GM12872 (cell line): ENCODE data around the gene WDR48.

Source experiments
- TF ChIP-seq, protein P1 (sequence below): IDR thresholded peaks from 3 replicates; pipeline ENCODE4 v1.5.1; 2011; ENCODE audit warnings: low read depth, mild to moderate bottlenecking, low read length, moderate library complexity; ENCODE audit not compliant: insufficient read depth

WDR48 gene

DNA sequence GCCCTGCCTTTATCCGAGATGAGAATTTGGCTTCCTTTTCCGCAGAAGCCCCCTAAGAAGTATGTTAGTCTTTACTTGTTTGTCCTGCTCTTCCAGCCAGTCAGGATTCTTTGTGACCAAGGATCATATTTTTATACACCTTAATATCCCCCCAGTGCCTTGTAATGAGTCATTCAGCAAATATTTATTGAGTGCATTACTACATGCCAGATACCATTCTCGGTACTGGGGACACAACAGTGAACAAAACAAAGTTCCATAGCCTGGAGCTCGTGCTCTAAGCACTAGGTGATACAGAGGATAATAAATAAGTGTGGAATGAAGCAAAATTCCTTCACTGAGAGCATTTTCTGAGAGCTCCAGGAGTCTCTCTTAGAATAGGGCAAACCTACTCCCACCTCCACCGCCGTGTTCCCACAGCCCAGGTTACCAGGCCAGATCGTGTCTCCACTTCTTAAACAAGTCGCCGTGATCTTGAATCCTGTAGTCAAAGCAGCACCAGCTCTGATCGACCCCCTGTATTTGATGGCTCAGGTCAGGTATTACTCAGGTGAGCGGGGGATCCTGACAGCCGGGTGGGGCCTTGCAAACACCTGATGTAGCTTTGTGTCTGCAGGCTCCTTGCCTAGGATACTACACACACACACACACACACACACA is 74.2 kb downstream of the WDR48 start:
- TF ChIP-seq, protein P1, sequence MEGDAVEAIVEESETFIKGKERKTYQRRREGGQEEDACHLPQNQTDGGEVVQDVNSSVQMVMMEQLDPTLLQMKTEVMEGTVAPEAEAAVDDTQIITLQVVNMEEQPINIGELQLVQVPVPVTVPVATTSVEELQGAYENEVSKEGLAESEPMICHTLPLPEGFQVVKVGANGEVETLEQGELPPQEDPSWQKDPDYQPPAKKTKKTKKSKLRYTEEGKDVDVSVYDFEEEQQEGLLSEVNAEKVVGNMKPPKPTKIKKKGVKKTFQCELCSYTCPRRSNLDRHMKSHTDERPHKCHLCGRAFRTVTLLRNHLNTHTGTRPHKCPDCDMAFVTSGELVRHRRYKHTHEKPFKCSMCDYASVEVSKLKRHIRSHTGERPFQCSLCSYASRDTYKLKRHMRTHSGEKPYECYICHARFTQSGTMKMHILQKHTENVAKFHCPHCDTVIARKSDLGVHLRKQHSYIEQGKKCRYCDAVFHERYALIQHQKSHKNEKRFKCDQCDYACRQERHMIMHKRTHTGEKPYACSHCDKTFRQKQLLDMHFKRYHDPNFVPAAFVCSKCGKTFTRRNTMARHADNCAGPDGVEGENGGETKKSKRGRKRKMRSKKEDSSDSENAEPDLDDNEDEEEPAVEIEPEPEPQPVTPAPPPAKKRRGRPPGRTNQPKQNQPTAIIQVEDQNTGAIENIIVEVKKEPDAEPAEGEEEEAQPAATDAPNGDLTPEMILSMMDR, result no peak

- TF ChIP-seq, protein P1, result peak; percentile 56; the same call in 2 of the 3 replicates
Observed at GRCh38 chr3:39126532-39127071, 74.8 kb downstream of the WDR48 start.

DNA sequence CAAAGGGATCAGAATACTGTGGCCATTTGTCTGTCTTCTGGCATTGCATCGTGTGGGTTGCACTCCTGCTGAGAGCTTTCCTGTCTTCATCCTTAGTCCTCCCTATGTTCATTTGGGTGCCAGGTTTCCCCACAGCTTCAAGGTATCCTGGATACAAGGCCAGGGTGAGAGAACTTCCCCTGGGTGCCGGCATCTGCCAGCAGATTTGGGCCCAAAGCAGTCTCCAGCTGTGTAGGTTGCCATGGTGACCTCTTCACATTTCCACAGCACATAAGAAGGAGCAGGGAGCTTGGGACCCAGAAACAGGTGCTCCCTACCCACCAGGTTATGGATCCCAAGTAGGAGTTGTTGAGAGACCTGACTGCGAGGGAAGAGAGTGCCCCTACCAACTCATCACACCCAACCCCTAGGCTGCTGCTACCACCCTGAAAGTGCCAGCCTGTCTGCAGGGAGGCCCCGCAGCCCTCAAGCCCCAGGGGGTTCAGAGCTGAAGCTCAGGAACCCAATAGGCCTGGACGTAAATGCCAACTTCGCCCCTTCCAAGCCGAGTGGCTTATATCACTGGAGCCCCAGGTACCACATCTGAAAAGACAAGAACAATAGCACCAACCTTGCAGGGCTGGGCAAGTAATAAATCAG is 75.6 kb downstream of the WDR48 start:
- TF ChIP-seq, protein P1, result no peak

GRCh38 chr3:39127908-39128304 is 76.1 kb downstream of the WDR48 start:
- TF ChIP-seq, protein P1, result no peak

GRCh38 chr3:39128951-39129350 is 77.1 kb downstream of the WDR48 start:
- TF ChIP-seq, protein P1, result no peak

GRCh38 chr3:39130026-39130425 is 78.2 kb downstream of the WDR48 start:
- TF ChIP-seq, protein P1, result no peak

- TF ChIP-seq, protein P1, result no peak
Observed at GRCh38 chr3:39130693-39131265, 79.0 kb downstream of the WDR48 start.
